Activated T-cell treated with anti-CD3 and anti-CD28 coated beads for 1 hour (primary cell): ENCODE data around the gene RIC8A.
A peak's percentile ranks its signal among the peaks of the same experiment; 100 is the strongest.
"Not testable (repeated sequence)": the region's sequence is repeated elsewhere in the genome, so short reads cannot be mapped to it uniquely, and the experiment has no call there.

ENCODE experiments used
- DNase-seq: peaks from one replicate; pipeline ENCODE4 v3.0.0-alpha.2; 2020; ENCODE audit warnings: low read depth

The RIC8A gene

DNA sequence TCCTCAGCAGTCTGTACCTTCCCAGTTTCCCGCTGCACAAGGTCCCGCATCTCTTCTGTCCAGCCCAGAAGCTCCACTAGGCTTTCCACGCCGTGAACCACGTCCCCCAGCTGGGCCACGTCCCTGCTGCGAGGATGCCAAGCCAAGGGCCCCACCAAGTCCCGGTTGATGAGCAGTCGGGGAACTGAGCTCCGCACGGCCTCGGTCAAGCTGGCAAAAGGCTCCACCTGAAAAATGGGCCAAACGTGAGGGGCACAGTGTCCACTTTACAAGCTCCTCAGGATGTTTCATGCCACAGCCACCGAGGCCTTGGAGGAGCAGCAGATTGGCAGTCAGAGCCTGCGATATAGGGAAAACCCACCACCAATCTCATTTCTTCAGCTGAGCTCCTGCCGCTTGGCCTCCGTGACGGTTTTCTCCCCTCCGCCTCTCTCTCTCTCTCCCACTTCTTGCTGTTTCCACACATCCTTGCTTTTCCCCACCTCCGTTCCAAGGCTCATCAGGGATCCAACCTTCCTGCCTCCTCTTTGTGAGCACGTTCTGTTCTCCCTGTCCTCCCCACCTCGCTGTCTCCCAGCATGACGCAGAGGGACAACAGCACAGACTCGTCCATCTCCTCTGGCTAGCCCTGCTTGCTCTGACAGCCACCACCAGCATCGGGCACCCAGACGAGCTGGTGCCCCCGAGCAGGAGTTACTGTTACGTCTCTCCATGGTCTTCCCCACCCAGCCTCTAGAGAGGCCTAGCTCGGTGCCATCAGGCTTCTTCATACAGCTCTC is 11.5 kb downstream of the RIC8A start:
- DNase-seq, result no peak

- DNase-seq, result not testable (repeated sequence)
These were observed 13.2 kb downstream of the RIC8A start for GRCh38 chr11:220641-221215.

DNA sequence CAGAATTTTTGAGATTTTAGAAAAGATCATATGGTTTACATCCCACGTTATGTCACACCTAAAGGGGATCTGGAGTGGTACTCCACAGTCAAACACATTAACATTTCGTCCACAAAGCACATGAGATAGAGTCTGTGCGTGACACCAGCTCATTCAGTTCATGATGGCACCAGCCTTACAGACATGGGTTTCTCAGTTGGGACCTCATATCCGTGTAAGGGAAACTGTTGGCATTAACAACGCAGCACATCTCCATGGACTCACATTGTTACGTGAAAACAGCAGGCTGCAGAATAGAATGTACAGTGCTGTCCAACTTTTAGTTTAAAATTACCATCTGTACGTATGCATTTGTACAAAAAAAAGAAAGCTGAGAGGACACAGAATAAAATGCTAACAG is 14.0 kb downstream of the RIC8A start:
- no peak for DNase-seq

DNA sequence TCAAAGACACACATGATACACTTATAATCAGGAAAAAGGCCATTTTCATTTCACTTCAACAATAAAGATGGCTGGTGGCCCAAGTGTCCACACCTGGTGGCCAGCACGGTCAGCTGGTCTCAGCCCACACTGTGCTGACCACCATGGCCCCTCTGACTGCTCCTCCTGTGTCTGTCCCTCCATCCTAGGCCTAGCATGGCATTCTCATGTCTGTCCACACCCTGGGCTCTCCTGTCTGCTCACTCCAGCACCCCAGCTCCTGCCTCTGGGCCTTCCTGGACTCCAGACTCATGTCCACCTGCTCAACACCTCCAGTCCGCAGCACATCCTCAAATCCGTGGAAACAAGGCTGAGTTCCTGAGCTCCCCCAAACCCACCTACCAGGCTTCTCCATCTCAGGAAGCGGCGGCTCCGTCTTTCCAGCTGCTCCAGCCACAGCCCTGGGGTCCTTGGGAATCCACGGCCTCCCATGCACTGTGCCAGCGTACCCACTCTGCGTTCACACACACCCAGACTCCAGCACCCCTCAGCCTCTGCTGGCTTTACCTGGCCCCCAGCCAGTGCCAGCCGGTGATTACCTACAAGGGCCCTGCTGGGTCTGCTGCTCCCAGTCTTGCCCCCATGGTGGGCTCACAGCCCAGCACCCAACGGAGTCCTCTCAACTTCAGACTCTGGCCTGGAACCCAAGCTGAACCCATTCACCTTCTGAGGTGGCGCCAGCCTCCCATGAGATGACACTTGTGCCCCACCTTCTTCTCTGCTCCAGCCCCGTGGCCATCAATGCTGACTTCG is 14.7 kb downstream of the RIC8A start:
- DNase-seq, result no peak

DNA sequence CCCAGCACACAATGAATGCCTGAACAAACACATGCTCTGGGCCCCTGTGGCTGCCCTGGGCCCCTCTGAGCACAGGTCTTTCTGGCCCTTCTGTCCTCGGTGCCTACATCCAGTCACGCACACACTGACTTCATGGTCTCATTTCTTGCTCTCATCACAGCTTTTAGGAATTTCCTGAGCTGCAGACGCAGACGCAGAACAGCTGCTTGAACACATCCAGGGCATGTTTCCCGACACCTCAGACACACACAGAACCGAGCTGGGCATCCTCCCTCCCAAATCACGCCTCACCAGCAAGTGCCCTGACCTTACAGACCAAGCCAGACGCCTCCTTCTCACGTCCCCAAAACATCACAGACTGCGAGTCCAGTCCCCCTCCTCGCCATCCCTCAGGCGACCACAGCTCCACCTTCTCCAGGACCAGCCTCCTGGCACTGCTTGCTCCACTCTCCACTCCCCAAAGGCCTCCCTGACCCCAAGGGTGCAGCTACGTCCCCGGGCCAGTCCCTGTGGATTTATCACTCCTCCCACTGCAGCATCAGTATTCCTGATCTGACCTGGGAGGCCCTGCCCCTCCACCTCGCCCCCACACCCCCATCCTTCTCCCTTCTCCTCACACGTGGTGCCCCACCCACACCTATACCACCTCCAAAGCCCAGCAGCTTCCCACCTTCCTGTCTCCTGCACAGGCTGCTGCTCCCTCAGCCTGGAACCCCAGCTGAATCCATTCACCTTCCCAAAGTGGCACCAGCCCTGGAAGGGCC is 15.7 kb downstream of the RIC8A start:
- no peak for DNase-seq

DNA sequence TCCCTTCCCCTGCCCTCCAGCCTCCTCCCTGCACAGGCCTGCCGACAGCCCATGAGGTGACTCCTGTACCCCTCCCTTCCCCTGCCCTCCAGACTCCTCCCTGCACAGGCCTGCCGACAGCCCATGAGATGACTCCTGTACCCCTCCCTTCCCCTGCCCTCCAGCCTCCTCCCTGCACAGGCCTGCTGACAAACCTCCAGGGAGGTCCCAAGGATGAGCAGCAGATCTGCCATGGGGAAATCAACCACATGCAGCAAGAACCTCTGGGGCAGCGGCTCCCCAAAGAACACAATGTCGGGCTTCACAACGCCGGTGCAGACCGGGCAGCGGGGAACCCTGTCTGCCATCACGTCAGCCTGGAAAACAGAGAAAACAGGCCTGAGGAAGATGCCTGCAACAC is 16.4 kb downstream of the RIC8A start:
- DNase-seq, result no peak

DNA sequence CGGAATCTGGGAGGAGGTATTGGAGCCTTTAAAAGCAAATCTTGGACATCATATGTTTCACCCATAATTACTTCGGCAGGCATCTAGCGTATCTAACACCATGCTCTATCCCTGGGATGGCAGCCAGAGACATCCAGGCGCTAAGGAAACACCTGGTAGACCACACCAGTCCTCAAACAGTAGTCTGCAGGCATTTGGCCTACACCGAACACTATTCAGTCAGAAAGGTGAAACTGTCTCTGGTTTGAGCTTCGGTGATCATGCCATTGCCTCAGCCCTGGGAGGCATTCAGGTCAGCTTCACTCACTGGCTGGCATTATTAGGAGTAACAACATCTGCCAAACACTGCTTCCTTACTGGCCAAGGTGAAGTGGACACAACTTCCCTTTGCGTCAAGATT is 16.9 kb downstream of the RIC8A start:
- no peak for DNase-seq

- no peak for DNase-seq
These were observed 18.4 kb downstream of the RIC8A start for GRCh38 chr11:225734-226453.

DNA sequence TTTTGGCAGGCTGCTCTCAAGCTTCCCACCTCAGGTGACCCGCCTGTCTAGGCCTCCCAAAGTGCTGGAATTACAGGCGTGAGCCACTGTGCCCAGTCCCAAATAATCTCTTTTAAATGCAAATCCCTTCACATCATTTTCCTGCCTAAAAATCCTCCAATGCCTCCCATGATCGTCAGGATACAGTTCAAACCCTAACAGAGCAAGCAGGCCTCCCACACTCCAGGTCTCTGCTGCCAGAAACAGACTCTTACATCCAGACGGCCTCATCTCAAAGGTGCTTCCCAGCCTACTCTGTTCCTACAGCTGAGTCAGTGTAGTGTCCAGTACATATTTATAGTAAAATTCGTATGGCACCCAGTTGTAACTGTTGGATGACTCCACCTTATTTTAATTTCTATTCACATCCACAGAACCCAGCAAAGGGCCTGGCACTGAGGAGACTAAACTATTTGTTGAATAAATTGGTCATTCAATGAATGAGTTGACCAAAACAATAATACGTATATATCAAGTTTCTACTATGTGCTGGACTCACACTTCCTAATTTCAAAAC is 20.4 kb downstream of the RIC8A start:
- DNase-seq, result no peak

- DNase-seq, result no peak
These were observed 22.9 kb downstream of the RIC8A start for GRCh38 chr11:230431-230830.

GRCh38 chr11:232783-233565 is 25.5 kb downstream of the RIC8A start:
- no peak for DNase-seq

DNA sequence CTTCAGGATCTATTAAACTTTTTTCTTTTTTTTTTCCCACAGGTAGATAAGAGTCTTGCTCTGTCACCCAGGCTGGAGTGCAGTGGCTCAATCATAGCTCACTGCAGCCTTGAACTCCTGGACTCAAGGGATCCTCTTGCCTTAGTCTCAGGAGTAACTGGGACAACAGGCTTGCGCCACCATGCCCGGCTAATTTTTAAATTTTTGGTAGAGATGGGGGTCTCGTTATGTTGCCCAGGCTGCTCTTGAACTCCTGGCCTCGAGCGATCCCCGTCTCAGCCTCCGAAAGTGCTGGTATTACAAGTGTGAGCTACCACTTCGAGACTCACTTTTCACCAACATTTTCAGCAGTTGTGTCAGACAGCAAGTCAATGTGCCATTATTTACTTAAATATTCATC is 27.7 kb downstream of the RIC8A start:
- DNase-seq, result no peak

DNA sequence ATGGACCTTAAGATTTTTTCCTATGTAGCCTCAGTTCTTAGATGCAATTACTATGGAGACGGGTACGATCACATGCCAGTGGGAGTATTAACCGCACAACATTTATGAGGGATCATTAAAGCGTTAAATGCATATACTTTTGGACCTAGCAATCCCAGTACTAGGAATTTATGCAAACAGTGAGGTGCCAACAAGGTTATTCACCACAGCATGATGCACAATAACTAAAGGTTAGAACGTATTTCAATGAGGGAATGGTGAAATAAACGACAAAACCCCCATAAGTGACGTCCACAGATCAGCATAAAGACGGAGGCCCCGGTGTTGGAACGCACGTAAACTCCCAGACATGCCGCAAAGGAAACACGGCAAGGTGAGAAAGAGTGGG is 28.1 kb downstream of the RIC8A start:
- no peak for DNase-seq

GRCh38 chr11:235997-236773 is 28.7 kb downstream of the RIC8A start, which contains the start of gene SIRT3:
Gene SIRT3 (minus strand): TSS chr11:236342. CDS start chr11:236328, 14 bp downstream.
- peak; percentile 82 for DNase-seq

GRCh38 chr11:236774-237767 is 29.6 kb downstream of the RIC8A start, which contains the start of gene PSMD13:
Gene PSMD13 (plus strand): TSS chr11:236976. CDS start chr11:237050, 74 bp downstream.
- peak; percentile 76 for DNase-seq

GRCh38 chr11:238346-238745 is 30.8 kb downstream of the RIC8A start:
- DNase-seq, result not testable (repeated sequence)

DNA sequence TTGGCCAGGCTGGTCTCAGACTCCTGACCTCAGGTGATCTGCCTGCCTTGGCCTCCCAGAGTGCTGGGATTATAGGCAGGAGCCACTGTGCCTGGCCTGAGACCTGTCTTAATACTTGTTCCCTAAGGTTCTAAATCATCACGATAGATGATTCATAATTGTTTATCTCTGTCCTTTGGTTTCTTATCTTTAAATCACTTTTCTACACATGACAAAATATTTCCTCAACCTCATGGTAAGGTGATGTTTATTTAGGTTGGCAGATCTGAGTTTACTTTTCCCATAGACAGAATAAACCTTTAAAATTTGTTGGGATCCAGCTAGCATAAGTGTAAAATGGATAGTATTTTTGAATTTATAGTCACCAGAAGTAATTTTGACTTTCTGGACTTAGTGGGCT is 32.8 kb downstream of the RIC8A start:
- DNase-seq, result no peak

GRCh38 chr11:241634-242033 is 34.1 kb downstream of the RIC8A start:
- no peak for DNase-seq
